Left renal pelvis (tissue), 4 donors: Measurements from ENCODE around the gene ACYP2. TPM values are rescaled to one million over a fixed set of nuclear protein-coding genes. Genes with fewer than 3 reads are reported as not detected.
"Not testable (repeated sequence)": the region's sequence is repeated elsewhere in the genome, so short reads cannot be mapped to it uniquely, and the experiment has no call there.

Experiments
- DNase-seq, 4 donors: peaks; one replicate each; pipeline ENCODE4 v3.0.0-alpha.2; 2013; ENCODE audit warnings: low read depth in 4 of 4, low spot score in 3 of 4
- polyA plus RNA-seq, 4 donors: library from polyadenylated mRNA; unstranded; fragments of 120-200 nt; gene quantifications; one replicate each; pipeline ENCODE4 v1.2.1, GENCODE V29; 2013; ENCODE audit not compliant: insufficient read length in 4 of 4

The ACYP2 gene
- polyA plus RNA-seq: 10 to 100 TPM; 13.0 to 26.2 (median 18.2) TPM

- peak; percentile 88 to 95 (median 92) for DNase-seq
Observed at GRCh38 chr2:54115284-54116137, at the start of gene ACYP2. ACYP2 (plus strand) TSS chr2:54115615.

DNA sequence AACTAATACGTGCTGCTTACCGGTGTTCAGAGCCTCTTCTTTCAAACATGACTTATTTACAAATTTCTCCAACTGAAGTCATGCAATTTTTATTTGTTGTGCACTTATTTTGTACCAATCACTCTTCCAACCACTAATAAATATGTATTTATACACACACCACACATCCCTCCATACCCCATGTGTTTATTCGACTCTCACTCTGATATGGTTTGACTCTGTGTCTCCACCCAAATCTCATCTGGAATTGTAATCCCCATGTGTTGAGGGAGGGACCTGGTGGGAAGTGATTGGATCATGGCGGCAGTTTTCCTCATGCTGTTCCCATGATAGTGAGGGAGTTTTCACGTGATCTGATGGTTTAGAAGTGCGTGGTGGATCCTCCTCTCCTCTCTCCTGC lies 49.5 kb upstream of the ACYP2 start:
- DNase-seq: no peak

DNA sequence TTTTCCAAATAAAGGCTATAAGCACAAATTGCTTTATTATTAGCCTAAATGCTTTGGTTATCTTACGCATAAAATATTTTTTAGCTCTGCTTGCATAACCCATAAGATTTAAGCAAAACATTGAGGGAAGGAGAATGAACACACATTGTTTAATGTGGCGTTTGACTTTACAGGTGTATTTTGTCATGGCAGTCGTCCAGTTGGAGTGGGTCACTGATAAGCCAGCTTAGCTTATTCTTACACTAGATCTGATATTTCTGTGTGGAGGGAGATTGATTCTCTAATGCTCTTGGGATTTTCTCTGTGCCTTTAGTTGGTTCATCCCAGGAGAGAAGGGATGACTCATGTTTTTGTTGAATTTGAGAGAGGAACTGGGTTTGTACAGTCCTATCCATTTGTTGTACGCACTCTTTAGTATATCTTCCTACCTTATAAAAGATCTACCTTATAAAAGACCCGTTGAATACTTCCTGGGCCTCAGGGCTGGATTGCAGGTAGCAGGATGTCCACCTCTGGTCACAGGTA lies 47.5 kb upstream of the ACYP2 start:
- no peak for DNase-seq

- DNase-seq: not testable (repeated sequence)
Observed at GRCh38 chr2:54072483-54072882, 42.9 kb upstream of the ACYP2 start.

GRCh38 chr2:54073796-54074195 lies 41.6 kb upstream of the ACYP2 start:
- no peak for DNase-seq

GRCh38 chr2:54074606-54075341 lies 40.6 kb upstream of the ACYP2 start:
- no peak for DNase-seq

- DNase-seq: no peak
Observed at GRCh38 chr2:54076586-54076985, 38.8 kb upstream of the ACYP2 start.

- no peak for DNase-seq
Observed at GRCh38 chr2:54077088-54077900, 38.1 kb upstream of the ACYP2 start.

DNA sequence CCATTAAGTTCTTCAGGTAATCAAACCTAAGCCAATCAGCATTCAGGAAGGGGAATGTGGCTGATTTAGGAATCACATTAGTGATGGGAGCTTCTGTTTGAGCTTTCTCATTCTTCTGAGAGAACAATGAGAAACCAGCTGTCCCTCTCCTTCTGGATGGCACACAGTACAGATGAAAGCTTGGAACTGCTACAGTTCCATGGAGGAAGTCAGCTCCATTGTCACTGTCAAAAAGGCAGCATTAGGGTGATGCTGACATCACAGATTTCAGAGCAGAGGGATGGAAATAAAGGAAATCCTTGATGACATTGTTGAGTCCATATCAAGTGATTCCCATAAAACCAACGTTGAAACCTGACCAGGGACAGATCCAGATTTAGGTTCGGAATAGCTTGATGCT lies 36.1 kb upstream of the ACYP2 start:
- no peak for DNase-seq

GRCh38 chr2:54081574-54081973 lies 33.8 kb upstream of the ACYP2 start:
- DNase-seq: no peak

- DNase-seq: no peak
Observed at GRCh38 chr2:54083021-54083420, 32.4 kb upstream of the ACYP2 start.

DNA sequence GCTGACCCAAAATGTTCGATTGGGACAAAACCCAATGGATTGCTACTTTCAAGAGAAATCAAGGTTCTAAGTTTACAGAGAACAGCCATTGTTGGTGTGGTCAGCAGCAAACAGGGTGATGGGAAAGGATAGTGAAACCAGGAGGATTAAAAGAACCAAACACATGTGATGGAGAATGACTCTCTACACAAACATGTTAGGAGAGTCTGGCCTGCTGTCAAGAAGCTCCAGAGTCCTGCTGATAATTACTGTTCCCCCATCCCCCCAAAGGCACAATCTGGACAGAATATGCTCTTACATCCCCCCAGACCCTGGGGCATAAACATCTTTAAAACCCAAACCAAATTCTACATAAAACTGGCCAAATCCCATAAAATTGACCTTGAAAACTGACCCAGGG lies 32.0 kb upstream of the ACYP2 start:
- no peak for DNase-seq

DNA sequence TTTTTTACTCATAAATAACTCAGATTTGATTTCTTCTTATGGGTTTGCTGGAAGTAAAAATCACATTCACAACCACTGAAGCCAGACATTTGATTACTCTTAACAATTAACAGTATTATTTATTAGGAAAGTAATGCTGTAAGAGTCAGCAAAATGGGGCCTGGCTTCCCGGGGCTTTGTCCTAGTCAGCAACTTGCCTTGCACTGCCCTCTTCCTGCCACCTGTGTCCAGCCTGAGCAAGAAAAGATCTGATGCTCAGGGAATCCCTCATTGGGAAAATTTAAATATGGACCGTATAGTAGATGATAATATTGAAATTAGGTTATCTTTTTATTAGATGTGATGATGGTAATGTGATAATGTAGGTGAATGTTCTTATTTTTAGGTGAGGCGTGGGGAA lies 30.8 kb upstream of the ACYP2 start:
- no peak for DNase-seq

- no peak for DNase-seq
Observed at GRCh38 chr2:54085069-54085468, 30.3 kb upstream of the ACYP2 start.

- DNase-seq: no peak
Observed at GRCh38 chr2:54086157-54086556, 29.3 kb upstream of the ACYP2 start.

GRCh38 chr2:54088191-54088634 lies 27.2 kb upstream of the ACYP2 start:
- DNase-seq: no peak

DNA sequence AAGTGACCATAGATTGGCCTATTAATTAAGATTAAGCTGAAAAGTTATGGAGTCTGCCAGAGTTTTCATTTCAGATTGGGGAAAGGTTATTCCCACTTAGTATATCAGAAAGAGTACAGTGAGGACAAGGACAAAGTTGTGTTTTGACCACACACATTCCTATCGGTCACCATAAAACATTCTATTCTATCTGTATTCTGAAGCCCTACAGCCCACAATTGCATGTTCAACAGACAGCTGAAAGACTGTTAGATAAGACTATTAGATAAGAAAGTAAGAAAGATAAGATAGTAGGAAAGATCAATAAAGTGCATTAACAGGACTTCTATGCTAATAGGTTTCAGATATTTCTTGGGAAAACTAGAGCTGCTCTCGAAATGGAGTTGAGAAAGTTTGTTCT lies 26.7 kb upstream of the ACYP2 start:
- no peak for DNase-seq

DNA sequence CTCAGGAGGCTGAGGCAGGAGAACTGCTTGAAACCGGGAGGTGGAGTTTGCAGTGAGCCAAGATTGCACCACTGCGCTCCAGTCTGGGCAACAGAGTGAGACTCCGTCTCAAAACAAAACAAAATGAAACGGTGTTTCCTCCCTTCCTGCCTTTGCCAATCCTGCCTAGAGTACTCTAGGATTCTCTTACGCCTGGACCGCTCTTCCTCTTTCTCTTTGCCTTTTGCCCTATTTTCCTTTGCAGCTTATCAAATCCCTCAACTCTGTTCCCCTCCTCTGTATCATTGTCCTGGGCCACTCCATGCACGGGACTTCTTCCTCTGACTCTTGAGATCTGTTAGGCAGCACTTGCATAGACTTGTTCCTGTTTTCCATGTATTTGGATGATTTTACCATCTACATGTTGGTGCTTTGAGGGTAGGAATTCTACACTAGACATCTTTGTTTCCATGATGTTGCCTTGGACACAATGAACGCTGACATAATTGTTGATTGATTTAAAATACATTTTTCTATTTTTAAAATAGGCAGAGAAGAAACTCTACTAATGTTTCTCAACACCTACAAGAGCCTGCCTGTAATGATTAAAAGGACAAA lies 24.8 kb upstream of the ACYP2 start:
- DNase-seq: no peak

- no peak for DNase-seq
Observed at GRCh38 chr2:54092940-54093339, 22.5 kb upstream of the ACYP2 start.

DNA sequence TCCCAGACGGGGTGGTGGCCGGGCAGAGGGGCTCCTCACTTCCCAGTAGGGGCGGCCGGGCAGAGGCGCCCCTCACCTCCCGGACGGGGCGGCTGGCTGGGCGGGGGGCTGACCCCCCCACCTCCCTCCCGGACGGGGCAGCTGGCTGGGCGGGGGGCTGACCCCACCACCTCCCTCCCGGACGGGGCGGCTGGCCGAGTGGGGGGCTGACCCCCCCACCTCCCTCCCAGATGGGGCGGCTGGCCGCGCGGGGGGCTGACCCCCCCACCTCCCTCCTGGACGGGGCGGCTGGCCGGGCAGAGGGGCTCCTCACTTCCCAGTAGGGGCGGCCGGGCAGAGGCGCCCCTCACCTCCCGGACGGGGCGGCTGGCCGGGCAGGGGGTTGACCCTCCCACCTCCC lies 20.0 kb upstream of the ACYP2 start:
- not testable (repeated sequence) for DNase-seq
